C4-2B (cell line): Measurements from ENCODE around the gene UBE3A.

Source experiments
- CTCF ChIP-seq: fragments of 450-650 bp; conservative IDR thresholded peaks from 2 replicates; pipeline ENCODE4 v1.5.1; 2017; ENCODE audit warnings: mild to moderate bottlenecking
- ZFX ChIP-seq: fragments of 450-650 bp; IDR thresholded peaks from 2 replicates; pipeline ENCODE4 v1.6.1; 2017

- TF ChIP-seq CTCF (no peak), ZFX (no peak)
Observed at GRCh38 chr15:25446076-25446475, 7.3 kb upstream of the UBE3A start.
